Testis (tissue), 5 donors: Measurements from ENCODE around the gene TMPRSS11F. TPM values are rescaled to one million over a fixed set of nuclear protein-coding genes. Genes with fewer than 3 reads are reported as not detected.
A peak's percentile ranks its signal among the peaks of the same experiment; 100 is the strongest.
"Not testable (repeated sequence)": the region's sequence is repeated elsewhere in the genome, so short reads cannot be mapped to it uniquely, and the experiment has no call there.

Source experiments
- DNase-seq: peaks from one replicate; pipeline ENCODE4 v3.0.0-alpha.2; 2019
- H3K27ac ChIP-seq, 2 donors: fragments of 200-600 bp; sonication (generic); one replicate each; pipeline ENCODE4 v1.5.1; 2019
- H3K27me3 ChIP-seq: fragments of 200-600 bp; sonication (generic); one replicate; pipeline ENCODE4 v1.5.1; 2019
- H3K36me3 ChIP-seq: fragments of 200-600 bp; sonication (generic); one replicate; pipeline ENCODE4 v1.5.1; 2017; ENCODE audit warnings: low read depth; ENCODE audit errors: missing control alignments
- H3K4me1 ChIP-seq: fragments of 200-600 bp; sonication (generic); one replicate; pipeline ENCODE4 v1.5.1; 2019
- H3K4me3 ChIP-seq, 2 donors: fragments of 200-600 bp; sonication (generic); one replicate each; pipeline ENCODE4 v1.5.1; 2017 to 2019
- H3K9me3 ChIP-seq: fragments of 200-600 bp; sonication (generic); one replicate; pipeline ENCODE4 v1.5.1; 2017
- POLR2A ChIP-seq: fragments of 450-650 bp; IDR thresholded peaks from one replicate; pipeline ENCODE4 v1.6.1; 2017; ENCODE audit warnings: antibody characterized with exemption, mild to moderate bottlenecking, moderate library complexity
- WGBS, 2 donors: methylation state at CpG; one replicate each; pipeline ENCODE4 v1.1.5; 2018; 5-methylcytosine and 5-hydroxymethylcytosine counted together
- intact Hi-C: fragments of 100-400 bp; cut with DNase I; formaldehyde crosslinking; loops from one replicate; pipeline ENCODE4 v1.15.1; 2023; ENCODE audit warnings: low total_unique reads
- long read RNA-seq, 2 donors: transcript quantifications; one replicate each; lab custom pipeline, GENCODE V29; 2026
- polyA plus RNA-seq: library from polyadenylated mRNA; stranded (reverse); fragments of 350-450 nt; fragmentation: Illumina TruSeq; extraction: RNeasy Lipid Tissue Mini Kit (QIAGEN cat#74804); gene quantifications from one replicate; pipeline ENCODE4 v1.2.3, GENCODE V29; 2014; ENCODE audit warnings: low read depth, low replicate concordance; ENCODE audit not compliant: insufficient read depth
- total RNA-seq, 2 donors: library from RNA; depleted of rRNA; stranded (reverse); fragments of >200 nt; gene quantifications; one replicate each; pipeline ENCODE4 v1.2.3, GENCODE V29; 2016
- TF ChIP-seq, protein P1 (sequence below), 3 experiments: fragments of 450-650 bp in 2 of 3; fragments of 200-600 bp in 1 of 3; sonication (generic) in 1 of 3; IDR thresholded peaks; one replicate each; pipeline ENCODE4 v1.5.1; 2016 to 2019; ENCODE audit warnings: antibody characterized with exemption in 3 of 3, mild to moderate bottlenecking in 2 of 3, moderate library complexity in 1 of 3

TMPRSS11F gene
- total RNA-seq (1 to 10 TPM; 1.0 to 1.1 TPM), polyA plus RNA-seq (0.58 TPM)
- long read RNA-seq, donor 1, result 0 reads
- long read RNA-seq, donor 2, result 0 reads

DNA sequence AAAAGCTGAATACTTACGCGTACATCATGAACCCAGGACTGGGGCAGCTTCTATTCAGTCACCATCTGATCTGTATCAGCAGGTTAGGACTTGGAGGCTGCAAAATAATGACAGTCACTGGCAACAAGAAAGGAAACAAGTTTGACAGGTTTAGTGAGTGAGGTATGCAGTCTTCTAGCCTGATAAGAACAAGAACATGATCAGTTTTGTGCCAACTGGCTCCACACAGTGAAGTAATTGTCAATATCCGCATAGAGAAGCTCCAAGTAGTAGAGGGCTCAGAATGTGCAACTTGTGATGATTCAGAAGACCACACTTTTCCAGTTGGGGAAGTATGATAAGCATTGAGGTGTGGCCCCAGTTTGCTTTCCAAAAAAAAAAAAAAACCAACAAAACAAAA lies at the start of gene TMPRSS11F:
Gene TMPRSS11F, minus strand, starts transcription at position 77 of the 400 bp plus-strand sequence. Its CDS starts 49 bp downstream, at position 28.
- intact Hi-C loops, result no loop called here
- DNase-seq, result no peak
- H3K4me1 ChIP-seq, result no peaks in the 10 kb centered on the region
- H3K27me3 ChIP-seq, result no peaks in the 10 kb centered on the region
- H3K27ac ChIP-seq, result no peak within 1 kb of the TSS
- TF ChIP-seq POLR2A, result no peak
- TF ChIP-seq, protein P1, sequence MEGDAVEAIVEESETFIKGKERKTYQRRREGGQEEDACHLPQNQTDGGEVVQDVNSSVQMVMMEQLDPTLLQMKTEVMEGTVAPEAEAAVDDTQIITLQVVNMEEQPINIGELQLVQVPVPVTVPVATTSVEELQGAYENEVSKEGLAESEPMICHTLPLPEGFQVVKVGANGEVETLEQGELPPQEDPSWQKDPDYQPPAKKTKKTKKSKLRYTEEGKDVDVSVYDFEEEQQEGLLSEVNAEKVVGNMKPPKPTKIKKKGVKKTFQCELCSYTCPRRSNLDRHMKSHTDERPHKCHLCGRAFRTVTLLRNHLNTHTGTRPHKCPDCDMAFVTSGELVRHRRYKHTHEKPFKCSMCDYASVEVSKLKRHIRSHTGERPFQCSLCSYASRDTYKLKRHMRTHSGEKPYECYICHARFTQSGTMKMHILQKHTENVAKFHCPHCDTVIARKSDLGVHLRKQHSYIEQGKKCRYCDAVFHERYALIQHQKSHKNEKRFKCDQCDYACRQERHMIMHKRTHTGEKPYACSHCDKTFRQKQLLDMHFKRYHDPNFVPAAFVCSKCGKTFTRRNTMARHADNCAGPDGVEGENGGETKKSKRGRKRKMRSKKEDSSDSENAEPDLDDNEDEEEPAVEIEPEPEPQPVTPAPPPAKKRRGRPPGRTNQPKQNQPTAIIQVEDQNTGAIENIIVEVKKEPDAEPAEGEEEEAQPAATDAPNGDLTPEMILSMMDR (IDR thresholded peaks at IDR 0.05), result no peak
- H3K9me3 ChIP-seq, result no peaks in the 10 kb centered on the region
- H3K4me3 ChIP-seq, result no peak within 1 kb of the TSS
- H3K36me3 ChIP-seq, result no peaks in the 10 kb centered on the region
- 80 to 90% methylated on average over 3 of the region's 3 CpGs for WGBS, 2 donors

DNA sequence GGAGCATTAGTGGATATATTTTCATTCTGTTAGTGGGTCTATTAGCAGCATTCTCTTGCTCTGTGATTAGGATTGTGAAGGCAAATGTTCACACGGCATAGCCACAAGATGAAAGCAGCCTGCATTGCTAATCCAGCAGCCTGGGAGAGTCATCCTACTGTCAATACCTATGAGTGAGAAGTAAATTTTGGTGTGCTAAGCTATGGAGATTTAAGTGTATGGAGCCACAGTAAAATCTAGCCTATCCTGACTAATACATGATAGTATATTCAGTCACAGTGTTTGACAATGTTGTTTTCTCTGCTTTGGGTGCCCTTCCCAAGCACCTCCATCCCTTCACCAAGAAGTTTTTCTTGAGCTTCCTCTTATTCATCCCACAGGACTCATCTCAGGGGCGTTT lies 47.2 kb upstream of the TMPRSS11F start:
- WGBS, 2 donors, result 53 to 64% methylated on average over 2 of the region's 2 CpGs
- no peak for TF ChIP-seq POLR2A
- TF ChIP-seq, protein P1 (IDR thresholded peaks at IDR 0.05), result no peak
- H3K27ac ChIP-seq, result no peak overlapping the region
- no peak overlapping the region for H3K4me3 ChIP-seq
- DNase-seq, result no peak
- no peaks in the 10 kb centered on the region for H3K36me3 ChIP-seq
- H3K27me3 ChIP-seq, result no peaks in the 10 kb centered on the region
- intact Hi-C loops, result no loop called here
- H3K4me1 ChIP-seq, result no peaks in the 10 kb centered on the region
- no peaks in the 10 kb centered on the region for H3K9me3 ChIP-seq

DNA sequence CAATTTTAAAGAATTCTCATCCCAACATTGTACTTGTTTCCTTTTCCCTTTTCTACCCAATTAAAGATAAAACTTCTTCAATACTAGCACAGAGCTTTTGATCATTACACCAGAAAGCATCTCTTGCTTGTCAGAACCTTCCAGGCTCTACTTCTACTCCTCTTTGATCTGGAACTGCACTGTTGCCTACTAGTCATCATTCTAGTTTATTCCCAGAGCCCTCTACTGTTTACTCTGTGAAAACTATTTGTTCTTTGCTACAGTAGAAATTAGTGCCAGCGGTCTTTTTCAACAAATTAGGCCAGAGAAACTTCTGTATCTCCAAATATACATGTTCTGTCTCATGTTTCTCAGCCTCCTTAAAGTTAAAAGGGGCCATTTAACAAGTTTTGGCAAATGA lies 46.8 kb upstream of the TMPRSS11F start:
- DNase-seq, result no peak
- Histone ChIP-seq H3K27me3 (no peaks in the 10 kb centered on the region), H3K36me3 (no peaks in the 10 kb centered on the region), H3K4me3 (no peak overlapping the region), H3K27ac (no peak overlapping the region), H3K4me1 (no peaks in the 10 kb centered on the region), H3K9me3 (no peaks in the 10 kb centered on the region)
- WGBS, 2 donors, result 33 to 56% methylated on average over 1 of the region's 1 CpG
- TF ChIP-seq, protein P1 (IDR thresholded peaks at IDR 0.05), result no peak
- no peak for TF ChIP-seq POLR2A
- intact Hi-C loops, result no loop called here

DNA sequence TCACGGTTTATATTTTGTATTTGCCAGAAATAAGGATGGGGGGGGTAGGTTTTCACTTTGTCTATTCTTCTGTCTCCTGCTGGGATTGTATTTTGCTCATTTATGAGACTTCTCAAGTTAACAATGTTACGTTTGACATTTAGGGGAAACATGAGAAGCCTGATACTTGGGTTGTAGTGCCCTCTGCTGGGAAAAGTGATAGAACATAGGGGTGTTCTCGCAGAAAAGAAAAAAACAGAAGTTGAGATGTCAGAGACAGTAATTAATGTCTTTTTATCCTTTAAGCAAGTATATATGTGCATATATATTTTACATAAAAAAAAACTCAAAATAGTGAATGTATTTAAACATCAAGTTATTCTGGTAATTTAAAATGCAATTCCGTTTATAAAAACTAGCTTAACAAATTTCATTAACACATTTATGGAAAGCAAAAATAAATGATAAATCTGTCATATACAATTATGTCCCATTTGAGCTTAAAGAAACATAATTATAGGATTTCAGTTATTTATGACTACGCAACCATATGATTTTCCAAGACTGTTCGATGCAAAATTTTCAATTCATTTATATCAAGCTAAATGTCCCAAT lies 46.0 kb upstream of the TMPRSS11F start:
- TF ChIP-seq, protein P1 (IDR thresholded peaks at IDR 0.05), result peak in 1 of 3 experiments; percentile 47
- no peak for TF ChIP-seq POLR2A
- H3K4me3 ChIP-seq, result no peak overlapping the region
- no peaks in the 10 kb centered on the region for H3K27me3 ChIP-seq
- peak; percentile 65 for DNase-seq
- WGBS, 2 donors, result 44 to 48% methylated on average over 6 of the region's 6 CpGs
- no peaks in the 10 kb centered on the region for H3K4me1 ChIP-seq
- intact Hi-C loops, result no loop called here
- no peaks in the 10 kb centered on the region for H3K9me3 ChIP-seq
- H3K36me3 ChIP-seq, result no peaks in the 10 kb centered on the region
- H3K27ac ChIP-seq, result no peak overlapping the region

DNA sequence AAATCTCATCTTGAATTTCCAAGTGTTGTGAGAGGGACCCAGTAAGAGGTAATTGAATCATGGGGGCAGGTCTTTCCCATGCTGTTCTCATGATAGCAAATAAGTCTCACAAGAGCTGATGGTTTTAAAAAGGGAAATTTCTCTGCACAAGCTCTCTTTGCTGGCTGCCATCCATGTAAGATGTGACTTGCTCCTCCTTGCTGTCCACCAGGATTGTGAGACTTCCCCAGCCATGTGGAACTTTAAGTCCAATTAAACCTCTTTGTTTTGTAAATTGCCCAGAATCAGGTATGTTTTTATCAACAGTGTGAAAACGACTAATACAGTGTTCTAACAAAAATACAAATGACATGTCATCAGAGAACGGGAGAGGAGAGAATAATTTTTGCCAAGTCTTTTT lies 44.7 kb upstream of the TMPRSS11F start:
- H3K4me3 ChIP-seq, H3K27me3 ChIP-seq, H3K9me3 ChIP-seq, H3K36me3 ChIP-seq, H3K27ac ChIP-seq, DNase-seq, intact Hi-C loops, H3K4me1 ChIP-seq: not testable (repeated sequence)
- 56 to 62% methylated on average over 2 of the region's 2 CpGs for WGBS, 2 donors

DNA sequence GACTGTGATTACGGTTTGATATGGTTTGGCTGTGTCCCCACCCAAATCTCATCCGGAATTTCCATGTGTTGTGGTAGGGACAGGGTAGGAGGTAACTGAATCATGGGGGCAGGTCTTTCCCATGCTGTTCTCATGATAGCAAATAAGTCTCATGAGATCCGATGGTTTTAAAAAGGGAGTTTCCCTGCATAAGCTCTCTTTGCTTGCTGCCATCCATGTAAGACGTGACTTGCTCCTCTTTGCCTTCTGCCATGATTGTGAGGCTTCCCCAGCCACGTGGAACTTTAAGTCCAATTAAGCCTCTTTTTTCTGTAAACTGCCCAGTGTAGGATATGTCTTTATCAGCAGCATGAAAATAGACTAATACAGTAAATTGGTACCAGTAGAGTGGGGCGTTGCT lies 42.5 kb upstream of the TMPRSS11F start:
- H3K27ac ChIP-seq, H3K27me3 ChIP-seq, H3K9me3 ChIP-seq, H3K36me3 ChIP-seq, H3K4me1 ChIP-seq, H3K4me3 ChIP-seq, intact Hi-C loops, DNase-seq: not testable (repeated sequence)
- 90 to 92% methylated on average over 6 of the region's 6 CpGs for WGBS, 2 donors
